LNCAP (cell line): ENCODE data around the gene ZNF652.

ENCODE experiments used
- TF ChIP-seq, protein P1 (sequence below): fragments of 450-650 bp; IDR thresholded peaks from 2 replicates; pipeline ENCODE4 v1.5.1; 2017; ENCODE audit warnings: mild to moderate bottlenecking

The ZNF652 gene

DNA sequence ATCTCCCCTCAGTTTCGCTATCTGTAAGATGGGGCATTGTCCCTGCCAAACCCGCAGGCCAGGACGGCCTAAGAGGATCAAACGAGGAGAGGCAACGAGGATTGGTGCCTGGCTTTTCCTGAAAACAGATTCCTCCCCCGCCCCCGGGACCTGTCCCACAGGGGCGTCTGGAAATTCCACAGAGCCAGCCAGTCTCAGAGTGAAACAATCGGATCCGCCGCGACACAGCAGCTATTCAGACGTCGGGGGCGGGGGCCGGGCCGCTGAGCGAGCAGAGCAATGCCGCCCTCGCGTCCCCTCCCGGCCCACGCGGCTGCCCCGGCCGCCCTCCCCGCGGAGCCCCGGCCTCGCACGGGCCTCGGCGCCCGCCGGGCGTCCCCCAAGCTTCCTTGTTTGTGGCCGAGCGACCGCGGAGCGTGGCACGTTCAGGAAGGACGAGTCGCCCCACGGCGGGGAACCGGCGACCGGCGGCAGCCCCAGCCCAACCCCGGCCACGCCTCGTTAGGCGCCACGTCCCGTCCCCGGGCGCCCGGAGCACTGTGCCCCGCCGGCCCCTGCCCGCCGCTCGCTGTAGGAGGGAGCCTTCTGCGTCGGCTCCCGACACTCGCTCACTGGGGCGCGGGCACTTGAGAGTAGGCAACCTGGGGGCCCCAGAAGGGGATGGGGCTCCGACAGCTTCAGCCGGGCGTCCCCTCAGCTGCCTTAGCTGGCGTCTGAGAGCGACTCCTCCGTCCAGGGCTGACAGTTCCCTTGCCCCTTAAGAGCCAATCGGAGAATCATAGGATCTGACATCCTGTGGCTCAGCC is 101.8 kb downstream of the ZNF652 start:
- TF ChIP-seq, protein P1, sequence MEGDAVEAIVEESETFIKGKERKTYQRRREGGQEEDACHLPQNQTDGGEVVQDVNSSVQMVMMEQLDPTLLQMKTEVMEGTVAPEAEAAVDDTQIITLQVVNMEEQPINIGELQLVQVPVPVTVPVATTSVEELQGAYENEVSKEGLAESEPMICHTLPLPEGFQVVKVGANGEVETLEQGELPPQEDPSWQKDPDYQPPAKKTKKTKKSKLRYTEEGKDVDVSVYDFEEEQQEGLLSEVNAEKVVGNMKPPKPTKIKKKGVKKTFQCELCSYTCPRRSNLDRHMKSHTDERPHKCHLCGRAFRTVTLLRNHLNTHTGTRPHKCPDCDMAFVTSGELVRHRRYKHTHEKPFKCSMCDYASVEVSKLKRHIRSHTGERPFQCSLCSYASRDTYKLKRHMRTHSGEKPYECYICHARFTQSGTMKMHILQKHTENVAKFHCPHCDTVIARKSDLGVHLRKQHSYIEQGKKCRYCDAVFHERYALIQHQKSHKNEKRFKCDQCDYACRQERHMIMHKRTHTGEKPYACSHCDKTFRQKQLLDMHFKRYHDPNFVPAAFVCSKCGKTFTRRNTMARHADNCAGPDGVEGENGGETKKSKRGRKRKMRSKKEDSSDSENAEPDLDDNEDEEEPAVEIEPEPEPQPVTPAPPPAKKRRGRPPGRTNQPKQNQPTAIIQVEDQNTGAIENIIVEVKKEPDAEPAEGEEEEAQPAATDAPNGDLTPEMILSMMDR, result no peak

DNA sequence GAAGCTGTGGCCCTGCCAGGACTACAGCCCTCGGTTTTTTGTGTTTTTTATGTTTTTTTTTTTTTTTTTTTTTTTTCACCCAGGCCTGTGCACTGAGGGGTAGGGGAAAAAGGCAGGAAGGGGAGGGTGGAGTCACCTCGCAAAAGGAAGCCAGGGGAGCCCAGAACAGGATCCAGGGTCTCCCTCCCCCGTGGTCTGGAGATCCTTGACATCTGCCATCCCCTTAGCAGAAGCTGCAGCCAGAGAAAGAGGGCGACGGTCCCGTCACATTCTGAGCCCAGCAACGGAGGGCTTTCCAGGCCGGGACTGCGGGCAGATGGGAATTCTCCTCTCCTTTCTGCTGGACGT is 102.4 kb downstream of the ZNF652 start:
- TF ChIP-seq, protein P1, result no peak

DNA sequence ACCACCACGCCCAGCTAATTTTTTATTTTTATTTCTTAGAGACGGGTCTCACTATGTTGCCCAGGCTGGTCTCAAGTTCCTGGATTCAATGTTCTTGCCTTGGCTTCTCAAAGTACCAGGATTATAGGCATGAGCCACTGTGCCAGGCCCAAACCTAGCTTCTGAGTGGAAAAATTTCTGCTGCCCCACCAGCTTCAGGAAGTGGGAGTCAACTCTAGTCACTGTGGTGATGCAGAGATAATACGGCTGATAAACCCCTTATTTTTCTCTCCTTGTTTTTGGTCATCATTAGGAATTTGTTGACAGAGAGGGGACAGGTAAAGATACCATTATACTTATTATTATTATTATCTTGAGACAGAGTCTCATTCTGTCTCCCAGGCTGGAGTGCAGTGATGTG is 103.7 kb downstream of the ZNF652 start:
- TF ChIP-seq, protein P1, result no peak

DNA sequence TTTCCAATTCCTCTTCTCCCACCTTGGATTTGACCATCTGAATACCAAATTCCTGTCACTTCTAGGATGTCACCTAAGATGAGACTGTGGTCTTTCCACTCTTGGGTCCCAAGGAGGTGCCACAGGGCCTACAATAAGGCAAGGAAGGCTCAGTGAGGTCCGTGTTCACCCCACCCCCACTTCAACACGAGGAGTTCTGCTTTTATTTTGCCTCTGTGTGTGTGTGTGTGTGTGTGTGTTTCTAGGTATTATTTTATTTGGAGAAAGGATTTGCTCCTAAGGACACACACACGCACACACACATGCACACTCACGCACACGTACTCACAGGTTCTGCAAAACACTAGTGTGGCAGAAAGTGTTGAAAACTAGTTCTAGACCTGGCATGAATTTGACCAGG is 106.9 kb downstream of the ZNF652 start:
- TF ChIP-seq, protein P1, result no peak

DNA sequence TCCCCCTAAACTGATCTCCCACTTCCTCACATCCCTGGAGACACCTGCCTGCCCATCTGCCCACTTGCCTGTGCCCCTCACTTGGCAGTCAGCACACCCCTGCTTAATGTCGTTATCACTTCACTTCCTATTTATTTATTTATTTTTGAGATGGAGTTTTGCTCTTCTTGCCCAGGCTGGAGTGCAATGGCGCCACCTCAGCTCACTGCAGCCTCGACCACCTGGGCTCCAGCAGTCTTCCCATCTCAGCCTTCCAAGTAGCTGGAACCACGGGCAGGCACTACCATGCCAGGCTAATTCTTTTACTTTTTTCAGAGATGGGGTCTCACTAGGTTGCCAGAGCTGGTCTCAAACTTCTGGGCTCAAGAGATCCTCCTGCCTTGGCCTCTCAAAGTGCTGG is 108.0 kb downstream of the ZNF652 start:
- TF ChIP-seq, protein P1, result no peak

DNA sequence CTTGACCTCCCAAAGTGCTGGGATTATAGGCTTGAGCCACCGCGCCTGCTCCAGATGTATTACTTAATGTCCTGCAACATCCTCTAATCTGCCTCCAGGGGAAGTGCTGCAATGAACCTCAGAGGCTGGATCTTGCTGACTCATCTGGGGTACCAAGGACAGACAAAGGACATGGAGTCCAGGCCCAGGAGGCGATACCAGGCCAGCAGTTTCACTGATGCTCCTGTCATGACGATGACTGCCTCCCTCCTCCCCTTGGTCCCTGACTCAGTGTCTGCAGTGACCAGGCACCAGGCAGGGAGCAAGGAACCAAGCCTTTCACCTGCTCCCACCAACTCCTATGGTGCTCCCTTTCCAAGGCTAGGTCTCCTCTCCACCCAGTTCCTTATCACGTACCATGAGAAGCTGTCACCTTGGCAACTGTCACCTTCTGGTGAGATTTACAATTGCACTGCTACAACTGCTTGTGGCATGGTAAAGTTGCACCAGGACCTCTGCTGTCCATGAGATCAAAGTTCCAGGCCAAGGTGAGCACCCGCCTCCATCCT is 109.8 kb downstream of the ZNF652 start:
- TF ChIP-seq, protein P1, result no peak

DNA sequence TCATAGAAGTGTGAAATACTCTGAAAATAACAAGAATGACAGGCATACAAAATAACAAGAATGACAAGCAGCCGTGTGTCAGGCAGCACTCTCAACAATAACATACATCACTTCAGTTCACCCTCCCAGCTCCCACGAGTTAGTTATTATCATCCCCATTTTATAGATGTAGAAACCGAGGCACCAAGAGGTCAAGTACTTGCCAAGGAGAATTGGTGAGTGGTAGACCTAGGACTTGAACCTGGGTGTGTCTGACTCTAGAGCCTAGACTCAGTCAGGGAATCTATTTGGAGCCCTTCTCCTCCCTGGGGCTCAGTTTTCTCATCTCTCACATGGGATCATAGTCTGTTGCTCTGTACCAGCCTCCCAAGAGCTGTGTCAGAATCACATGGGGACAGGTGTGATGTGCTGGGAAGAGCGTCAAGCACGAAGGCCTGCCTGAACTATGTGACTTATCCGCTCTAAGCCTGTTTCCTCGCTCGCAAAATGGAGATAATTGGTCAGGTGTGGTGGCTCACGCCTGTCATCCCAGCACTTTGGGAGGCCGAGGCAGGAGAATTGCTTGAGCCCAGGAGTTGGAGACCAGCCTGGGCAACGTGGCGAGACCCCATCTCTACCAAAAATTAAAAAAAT is 112.0 kb downstream of the ZNF652 start:
- TF ChIP-seq, protein P1, result no peak
